ENCODE results near the gene CENPT.

DNA sequence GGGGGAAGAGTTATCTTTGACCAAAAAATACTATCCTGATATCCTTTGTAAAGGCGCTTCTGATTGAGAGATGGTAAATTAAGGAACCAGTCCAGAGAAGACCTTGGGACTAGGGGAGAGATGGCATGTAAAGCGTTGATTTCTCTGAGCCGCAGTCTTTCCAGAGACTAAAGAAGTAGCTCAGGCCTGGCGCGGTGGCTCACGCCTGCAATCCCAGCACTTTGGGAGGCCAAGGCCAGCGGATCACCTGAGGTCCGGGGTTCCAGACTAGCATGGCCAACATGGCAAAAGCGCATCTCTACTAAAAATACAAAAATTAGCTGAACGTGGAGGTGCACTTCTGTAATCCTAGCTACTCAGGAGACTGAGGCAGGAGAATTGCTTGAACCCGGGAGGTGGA, 625 bp upstream of the CENPT start:
- TF ChIP-seq, protein P1, sequence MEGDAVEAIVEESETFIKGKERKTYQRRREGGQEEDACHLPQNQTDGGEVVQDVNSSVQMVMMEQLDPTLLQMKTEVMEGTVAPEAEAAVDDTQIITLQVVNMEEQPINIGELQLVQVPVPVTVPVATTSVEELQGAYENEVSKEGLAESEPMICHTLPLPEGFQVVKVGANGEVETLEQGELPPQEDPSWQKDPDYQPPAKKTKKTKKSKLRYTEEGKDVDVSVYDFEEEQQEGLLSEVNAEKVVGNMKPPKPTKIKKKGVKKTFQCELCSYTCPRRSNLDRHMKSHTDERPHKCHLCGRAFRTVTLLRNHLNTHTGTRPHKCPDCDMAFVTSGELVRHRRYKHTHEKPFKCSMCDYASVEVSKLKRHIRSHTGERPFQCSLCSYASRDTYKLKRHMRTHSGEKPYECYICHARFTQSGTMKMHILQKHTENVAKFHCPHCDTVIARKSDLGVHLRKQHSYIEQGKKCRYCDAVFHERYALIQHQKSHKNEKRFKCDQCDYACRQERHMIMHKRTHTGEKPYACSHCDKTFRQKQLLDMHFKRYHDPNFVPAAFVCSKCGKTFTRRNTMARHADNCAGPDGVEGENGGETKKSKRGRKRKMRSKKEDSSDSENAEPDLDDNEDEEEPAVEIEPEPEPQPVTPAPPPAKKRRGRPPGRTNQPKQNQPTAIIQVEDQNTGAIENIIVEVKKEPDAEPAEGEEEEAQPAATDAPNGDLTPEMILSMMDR (IDR thresholded peaks at IDR 0.05) = no peak
- TF ChIP-seq POLR2A (IDR thresholded peaks at IDR 0.05) (no peak), EP300 (IDR thresholded peaks at IDR 0.05) (no peak), POLR2AphosphoS5 (IDR thresholded peaks at IDR 0.05) (no peak)
